ENCODE measurements around the gene PKHD1.
A peak's percentile ranks its signal among the peaks of the same experiment; 100 is the strongest.

Gene PKHD1

DNA sequence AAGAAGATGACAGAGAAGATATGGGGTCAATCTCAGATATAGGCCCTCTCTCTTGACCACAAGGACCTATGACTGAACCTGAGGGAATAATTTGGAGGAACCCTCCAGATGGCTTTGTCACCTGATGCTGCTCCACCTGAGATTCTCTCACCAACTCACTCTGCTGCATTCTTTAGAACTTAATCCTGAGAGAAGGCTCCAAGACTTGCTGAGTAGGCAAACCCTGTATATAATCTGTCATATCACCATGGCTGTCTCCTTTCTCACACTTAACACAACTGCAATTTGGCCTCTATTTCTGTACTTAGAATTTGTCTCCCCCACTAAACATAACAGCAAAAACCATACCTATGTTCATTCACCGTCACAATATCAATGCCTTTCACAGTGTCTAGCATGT, 172.3 kb downstream of the PKHD1 start:
- TF ChIP-seq, protein P1, sequence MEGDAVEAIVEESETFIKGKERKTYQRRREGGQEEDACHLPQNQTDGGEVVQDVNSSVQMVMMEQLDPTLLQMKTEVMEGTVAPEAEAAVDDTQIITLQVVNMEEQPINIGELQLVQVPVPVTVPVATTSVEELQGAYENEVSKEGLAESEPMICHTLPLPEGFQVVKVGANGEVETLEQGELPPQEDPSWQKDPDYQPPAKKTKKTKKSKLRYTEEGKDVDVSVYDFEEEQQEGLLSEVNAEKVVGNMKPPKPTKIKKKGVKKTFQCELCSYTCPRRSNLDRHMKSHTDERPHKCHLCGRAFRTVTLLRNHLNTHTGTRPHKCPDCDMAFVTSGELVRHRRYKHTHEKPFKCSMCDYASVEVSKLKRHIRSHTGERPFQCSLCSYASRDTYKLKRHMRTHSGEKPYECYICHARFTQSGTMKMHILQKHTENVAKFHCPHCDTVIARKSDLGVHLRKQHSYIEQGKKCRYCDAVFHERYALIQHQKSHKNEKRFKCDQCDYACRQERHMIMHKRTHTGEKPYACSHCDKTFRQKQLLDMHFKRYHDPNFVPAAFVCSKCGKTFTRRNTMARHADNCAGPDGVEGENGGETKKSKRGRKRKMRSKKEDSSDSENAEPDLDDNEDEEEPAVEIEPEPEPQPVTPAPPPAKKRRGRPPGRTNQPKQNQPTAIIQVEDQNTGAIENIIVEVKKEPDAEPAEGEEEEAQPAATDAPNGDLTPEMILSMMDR (IDR thresholded peaks at IDR 0.05; ENCODE audit: low read depth, low read length) = no peak
- no peak for TF ChIP-seq POLR2A (IDR thresholded peaks at IDR 0.05; ENCODE audit: extremely low read depth, insufficient read length)
- TF ChIP-seq MYC (IDR thresholded peaks at IDR 0.05; ENCODE audit: low read depth, low read length) = no peak
- no peak for TF ChIP-seq MAX (IDR thresholded peaks at IDR 0.05; ENCODE audit: low read depth, low read length)
- no peak for DNase-seq (ENCODE audit: low read depth)
- H3K4me3 ChIP-seq (ENCODE audit: low read depth, low read length) = no peak overlapping the region

DNA sequence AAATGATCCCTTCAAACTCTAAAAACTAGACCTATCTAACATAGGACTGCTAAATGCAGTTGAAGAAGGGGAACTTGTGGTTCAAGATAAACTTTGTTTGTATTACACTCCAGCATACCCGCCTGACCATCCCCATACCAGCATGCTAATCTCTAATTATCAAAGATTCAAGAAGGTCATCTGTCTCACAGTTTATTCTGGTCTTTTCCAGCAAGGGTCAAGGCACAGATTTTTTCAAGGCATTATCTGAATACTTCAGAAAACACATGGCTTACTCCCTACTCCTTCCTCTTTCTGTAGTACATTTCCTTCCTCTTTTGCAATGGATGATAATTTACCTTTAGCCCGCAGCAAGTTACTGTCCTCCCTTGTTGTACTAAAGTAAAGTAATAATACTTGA, 174.1 kb downstream of the PKHD1 start:
- DNase-seq (ENCODE audit: low read depth) = peak; percentile 58
- peak; percentile 54 for TF ChIP-seq MYC (IDR thresholded peaks at IDR 0.05; ENCODE audit: low read depth, low read length)
- TF ChIP-seq, protein P1 (IDR thresholded peaks at IDR 0.05; ENCODE audit: low read depth, low read length) = no peak
- TF ChIP-seq MAX (IDR thresholded peaks at IDR 0.05; ENCODE audit: low read depth, low read length) = peak; percentile 63
- no peak for TF ChIP-seq POLR2A (IDR thresholded peaks at IDR 0.05; ENCODE audit: extremely low read depth, insufficient read length)

DNA sequence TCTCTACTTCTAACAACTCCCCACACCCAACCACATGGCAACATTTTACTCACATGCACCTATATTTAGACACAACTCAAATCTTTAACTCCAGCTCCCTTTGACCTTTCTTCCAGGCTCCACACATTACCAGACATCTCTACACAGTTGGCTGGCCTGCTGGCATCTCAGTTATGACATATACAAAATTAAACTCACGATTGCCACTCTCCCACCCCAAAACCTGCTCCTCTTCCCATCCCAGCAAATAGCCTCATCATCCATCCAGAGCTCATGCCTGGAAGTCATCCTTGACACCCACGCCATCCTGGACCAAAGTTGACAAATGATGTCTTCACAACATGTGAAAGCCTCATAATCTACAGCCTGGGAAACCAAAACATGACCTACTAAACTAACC, 176.6 kb downstream of the PKHD1 start:
- no peak overlapping the region for H3K4me3 ChIP-seq (ENCODE audit: low read depth, low read length)
- DNase-seq (ENCODE audit: low read depth) = no peak
- no peak for TF ChIP-seq POLR2A (IDR thresholded peaks at IDR 0.05; ENCODE audit: extremely low read depth, insufficient read length)
- TF ChIP-seq MYC (IDR thresholded peaks at IDR 0.05; ENCODE audit: low read depth, low read length) = no peak
- TF ChIP-seq MAX (IDR thresholded peaks at IDR 0.05; ENCODE audit: low read depth, low read length) = no peak
- TF ChIP-seq, protein P1 (IDR thresholded peaks at IDR 0.05; ENCODE audit: low read depth, low read length) = no peak

More for the DNA sequence above, 174.1 kb downstream of the PKHD1 start:
- H3K4me3 ChIP-seq (ENCODE audit: low read depth, low read length) = no peak overlapping the region

- H3K4me3 ChIP-seq (ENCODE audit: low read depth, low read length) = no peak overlapping the region
- TF ChIP-seq POLR2A (IDR thresholded peaks at IDR 0.05; ENCODE audit: extremely low read depth, insufficient read length) (no peak), MAX (IDR thresholded peaks at IDR 0.05; ENCODE audit: low read depth, low read length) (no peak), MYC (IDR thresholded peaks at IDR 0.05; ENCODE audit: low read depth, low read length) (no peak)
- TF ChIP-seq, protein P1 (IDR thresholded peaks at IDR 0.05; ENCODE audit: low read depth, low read length) = no peak
- DNase-seq (ENCODE audit: low read depth) = no peak
These were observed 179.2 kb downstream of the PKHD1 start for GRCh38 chr6:51908243-51908642.

DNA sequence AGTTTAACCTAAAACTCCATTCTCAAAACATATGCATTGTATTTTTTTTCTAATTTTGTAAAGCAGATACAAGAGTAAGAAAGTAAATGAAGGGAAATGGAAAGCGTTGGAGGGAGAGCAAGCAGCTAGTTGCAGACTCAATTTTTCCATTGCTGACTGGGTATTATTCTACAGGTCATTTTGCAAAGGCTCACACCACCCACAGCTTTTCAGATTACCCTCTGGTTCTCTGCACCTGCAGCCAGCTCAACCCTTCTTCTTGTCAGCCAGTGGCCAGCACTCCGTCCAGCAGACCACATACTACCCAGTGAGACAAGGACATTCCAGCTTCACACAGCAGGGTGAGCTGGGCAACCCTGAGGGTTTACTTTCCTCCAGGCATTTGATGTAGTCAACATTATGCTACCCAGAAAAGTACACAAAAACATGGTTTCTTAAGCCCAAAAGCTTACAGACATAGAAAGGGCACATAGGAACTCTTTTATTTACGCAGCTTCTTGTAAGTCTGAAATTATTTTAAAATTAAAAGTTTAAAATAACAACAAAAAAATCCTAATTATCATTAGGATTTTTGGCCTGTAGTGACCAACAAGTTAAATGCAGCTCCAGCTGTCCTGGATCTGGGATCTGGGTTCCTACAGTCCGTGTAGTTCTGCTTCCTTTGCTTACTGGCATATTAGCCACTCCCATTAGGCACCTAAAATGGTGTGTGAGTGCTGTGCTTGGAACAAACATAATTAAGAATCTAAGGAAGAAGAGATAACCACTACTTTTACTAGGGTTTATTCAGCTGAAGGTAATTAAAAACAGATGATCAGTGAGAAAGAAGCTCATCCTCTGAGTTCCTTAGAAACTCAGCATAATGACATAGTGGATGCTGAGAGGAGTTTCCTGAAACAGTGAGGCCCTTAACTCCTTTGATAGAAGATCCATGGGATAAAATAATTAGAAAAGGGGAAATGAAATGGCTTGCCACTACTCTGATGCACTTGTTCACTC, 185.3 kb downstream of the PKHD1 start:
- DNase-seq (ENCODE audit: low read depth) = no peak
- TF ChIP-seq POLR2A (IDR thresholded peaks at IDR 0.05; ENCODE audit: extremely low read depth, insufficient read length) (no peak), MYC (IDR thresholded peaks at IDR 0.05; ENCODE audit: low read depth, low read length) (no peak), MAX (IDR thresholded peaks at IDR 0.05; ENCODE audit: low read depth, low read length) (no peak)
- TF ChIP-seq, protein P1 (IDR thresholded peaks at IDR 0.05; ENCODE audit: low read depth, low read length) = no peak

More for the DNA sequence above, 185.3 kb downstream of the PKHD1 start:
- H3K4me3 ChIP-seq (ENCODE audit: low read depth, low read length) = no peak overlapping the region
